GM19468 (cell line): ENCODE data around the gene CYP19A1.

ENCODE experiments used
- ATAC-seq: cut with Tn5 transposase; IDR thresholded peaks from one replicate; pipeline ENCODE4 v1.9.1; 2021; ENCODE audit warnings: mild to moderate bottlenecking, moderate library complexity, moderate number of reproducible peaks; ENCODE audit not compliant: unreplicated experiment; ENCODE audit errors: extremely low read depth

The CYP19A1 gene

DNA sequence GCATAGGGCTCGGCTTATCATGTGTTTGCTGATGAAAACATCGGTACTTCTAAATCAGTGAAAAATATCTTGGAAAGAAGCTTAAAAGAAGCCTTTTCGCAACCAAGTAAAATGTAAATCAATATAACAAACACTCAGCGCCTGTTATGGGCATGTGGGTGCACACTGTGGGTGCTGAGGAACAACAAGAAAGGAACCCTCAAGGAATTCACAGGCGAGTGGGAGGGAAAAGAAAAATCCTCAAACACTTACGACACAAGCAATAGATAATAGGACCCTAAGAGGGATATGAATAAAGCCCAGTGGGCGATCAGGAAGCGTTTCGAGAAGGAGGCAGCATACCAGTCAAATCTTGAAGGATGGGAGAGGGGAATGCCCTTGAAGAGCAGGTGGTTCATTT is 25.0 kb upstream of the CYP19A1 start:
- ATAC-seq = no peak

DNA sequence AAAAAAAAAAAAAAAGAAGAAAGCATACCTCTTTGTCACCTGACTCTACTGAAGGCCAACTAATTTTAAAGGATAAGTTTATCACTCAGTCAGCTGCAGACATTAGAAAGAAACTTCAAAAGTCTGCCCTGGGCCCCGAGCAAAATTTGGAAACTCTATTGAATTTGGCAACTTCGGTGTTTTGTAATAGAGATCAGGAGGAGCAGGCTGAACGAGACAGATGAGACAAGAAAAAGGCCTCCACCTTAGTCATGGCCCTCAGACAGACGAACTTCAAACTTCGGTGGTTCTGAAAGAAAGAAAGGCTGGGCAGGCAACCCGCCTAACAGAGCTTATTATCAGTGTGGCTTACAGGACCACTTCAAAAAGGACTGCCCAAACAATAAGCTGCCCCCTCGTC is 21.6 kb upstream of the CYP19A1 start:
- no peak for ATAC-seq

DNA sequence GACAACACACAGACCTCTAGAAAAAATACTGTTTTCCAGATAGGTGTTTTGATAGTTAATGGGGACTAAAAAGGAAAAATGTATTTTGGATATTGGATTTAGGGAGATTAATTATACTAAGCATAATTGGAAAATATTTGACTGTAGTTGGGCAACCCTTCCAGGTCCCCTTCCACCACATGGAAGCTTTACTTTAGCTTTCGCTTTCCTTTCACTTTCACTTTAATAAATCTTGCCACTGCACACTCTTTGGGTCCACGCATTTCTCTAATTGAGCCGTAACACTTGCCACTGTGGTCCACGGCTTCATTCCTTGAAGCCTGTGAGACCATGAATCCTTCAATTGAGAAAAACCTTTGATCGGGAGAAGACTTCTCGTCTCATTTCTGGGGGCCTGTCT is 18.6 kb upstream of the CYP19A1 start:
- no peak for ATAC-seq

- no peak for ATAC-seq
These were observed 17.8 kb upstream of the CYP19A1 start for GRCh38 chr15:51356147-51356546.

DNA sequence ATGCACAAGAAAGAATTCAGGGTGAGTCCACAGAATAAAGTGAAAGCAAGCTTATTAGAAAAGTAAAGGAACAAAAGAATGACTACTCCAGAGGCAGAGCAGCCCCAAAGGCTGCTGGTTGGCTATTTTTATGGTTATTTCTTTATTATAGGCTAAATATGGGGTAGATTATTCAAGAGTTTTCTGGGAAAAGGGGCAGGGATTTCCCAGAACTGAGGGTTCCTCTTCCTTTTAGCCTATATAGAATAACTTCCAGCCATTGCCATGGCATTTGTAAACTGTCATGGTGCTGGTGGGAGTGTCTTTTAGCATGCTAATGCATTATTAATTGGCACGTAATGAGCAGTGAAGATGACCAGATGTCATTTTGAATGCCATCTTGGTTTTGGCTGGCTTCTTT is 16.7 kb upstream of the CYP19A1 start:
- ATAC-seq = no peak

DNA sequence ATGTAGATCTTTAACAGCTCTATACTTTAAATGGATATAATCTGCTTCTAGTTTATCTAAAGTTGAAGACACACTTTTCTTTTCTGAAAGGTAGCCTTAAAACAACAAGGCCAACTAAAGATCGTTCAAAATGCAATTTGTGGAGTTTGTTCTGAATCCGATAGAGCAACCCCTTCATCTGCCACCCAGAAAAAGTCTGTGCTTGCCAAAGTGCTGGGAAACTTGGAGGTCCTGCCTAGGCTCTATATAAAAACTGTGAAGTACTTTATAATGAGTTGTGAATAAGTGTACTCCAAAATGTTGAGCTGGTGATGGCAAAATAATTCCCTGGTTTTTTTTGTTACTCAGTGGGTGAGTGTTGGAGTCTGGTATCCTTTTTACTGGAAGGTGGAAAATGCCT is 15.6 kb upstream of the CYP19A1 start:
- no peak for ATAC-seq

DNA sequence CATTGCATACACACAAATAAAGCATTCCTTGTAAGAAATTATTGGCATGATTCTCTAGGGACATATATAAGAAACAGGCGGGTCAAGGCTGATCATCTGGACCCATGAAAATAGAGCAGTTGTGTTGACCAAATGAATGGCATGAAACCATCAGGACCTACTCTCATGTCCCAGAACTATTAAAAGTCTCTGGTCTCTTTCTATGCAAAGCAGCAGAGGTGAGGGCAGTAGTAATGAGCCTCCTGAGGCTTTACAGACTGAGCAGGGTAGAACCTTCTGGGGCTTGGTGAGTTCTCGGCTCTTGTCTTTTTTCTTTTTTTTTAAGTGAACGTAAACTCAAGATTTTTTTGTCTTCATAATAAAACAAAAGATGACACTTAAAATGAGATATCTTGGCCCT is 12.3 kb upstream of the CYP19A1 start:
- no peak for ATAC-seq

DNA sequence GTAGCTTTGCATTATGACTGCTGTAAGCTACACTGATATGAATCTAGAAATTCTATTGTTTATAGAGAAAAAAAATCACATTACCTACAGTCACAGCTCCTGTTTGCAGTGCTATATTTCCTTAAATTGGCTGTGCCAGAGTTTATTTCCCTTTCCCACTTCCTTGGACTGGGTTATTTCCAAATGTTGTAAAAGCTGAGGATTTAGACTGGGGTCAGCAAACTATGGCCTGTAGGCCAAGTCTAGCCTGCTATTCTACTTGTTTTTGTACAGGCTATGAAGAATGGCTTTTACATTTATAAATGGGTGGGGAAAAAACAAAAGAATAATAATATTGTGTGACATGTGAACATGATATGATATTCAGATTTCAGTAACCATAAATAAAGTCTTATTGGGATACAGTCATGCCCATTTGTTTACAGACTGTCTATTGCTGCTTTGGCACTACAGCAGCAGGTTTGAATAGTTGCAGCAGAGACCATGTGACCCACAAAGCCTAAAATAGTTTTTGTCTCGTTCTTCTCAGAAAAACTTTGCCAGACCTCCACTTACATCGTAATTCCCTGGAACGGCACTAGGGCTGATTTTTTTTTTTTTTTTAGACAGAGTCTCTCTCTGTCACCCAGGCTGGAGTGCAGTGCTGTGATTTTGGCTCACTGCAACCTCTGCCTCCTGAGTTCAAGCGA is 10.9 kb upstream of the CYP19A1 start:
- ATAC-seq = no peak

- ATAC-seq = peak; percentile 90
These were observed 10.3 kb upstream of the CYP19A1 start for GRCh38 chr15:51348688-51349087.

- ATAC-seq = no peak
These were observed 7.7 kb upstream of the CYP19A1 start for GRCh38 chr15:51346136-51346535.

DNA sequence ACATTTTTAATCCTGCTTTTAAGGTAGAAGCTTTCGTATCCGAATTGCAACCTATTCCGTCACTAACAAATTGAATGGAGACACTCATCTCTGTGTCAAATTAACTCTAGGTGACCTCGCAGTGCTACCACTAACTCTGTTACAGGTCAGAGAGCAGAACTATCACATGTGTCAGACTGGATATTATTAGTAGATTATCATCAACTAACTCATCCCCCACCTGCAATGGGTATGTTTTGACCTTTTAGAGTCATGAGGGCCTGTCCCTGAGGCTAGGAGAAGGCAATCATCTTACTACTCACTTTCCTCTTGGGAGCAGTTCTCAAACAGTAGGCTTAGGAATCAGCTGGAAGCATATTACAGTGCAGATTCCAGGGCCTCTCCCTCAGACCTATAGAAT is 5.1 kb upstream of the CYP19A1 start:
- ATAC-seq = no peak

GRCh38 chr15:51342227-51342999 is 4.0 kb upstream of the CYP19A1 start:
- no peak for ATAC-seq

DNA sequence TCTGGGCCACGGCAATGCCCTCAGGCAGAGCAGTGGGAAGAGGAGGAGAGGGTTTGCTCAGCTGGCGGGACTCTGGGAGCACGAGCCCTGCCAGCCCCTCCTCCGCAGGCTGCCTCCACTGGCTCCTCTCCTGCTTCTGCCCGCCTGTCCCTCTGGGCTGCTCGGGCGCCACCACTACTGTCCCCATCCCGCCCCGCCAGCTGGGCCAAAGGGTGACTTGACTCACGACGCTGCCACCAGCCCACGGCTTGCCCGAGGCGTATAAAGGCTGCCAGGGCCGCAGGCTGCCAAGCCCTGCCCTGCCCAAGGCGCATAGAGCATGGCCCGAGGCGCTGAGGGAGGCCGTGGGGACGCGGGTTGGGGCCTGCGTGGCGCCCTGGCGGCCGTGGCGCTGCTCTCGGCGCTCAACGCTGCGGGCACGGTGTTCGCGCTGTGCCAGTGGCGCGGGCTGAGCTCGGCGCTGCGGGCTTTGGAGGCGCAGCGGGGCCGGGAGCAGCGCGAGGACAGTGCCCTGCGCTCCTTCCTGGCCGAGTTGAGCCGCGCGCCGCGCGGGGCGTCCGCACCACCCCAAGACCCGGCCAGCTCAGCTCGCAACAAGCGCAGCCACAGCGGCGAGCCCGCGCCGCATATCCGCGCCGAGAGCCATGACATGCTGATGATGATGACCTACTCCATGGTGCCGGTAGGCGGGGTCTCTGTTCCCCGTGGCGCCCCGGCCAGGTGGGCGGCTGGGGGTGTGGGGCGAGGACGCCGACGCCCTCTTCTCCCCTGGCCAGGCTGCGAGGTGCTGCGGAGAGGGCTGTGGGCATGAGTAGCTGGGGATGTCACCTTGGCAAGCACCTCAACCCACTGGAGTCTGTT is 3.2 kb upstream of the CYP19A1 start, which contains the start of gene GLDN:
Gene GLDN, plus strand, starts transcription at position 290 of the 861 bp plus-strand sequence. Its CDS starts 30 bp downstream, at position 320.
- no peak for ATAC-seq

- no peak for ATAC-seq
These were observed 2.6 kb downstream of the CYP19A1 start for GRCh38 chr15:51335538-51336410.

GRCh38 chr15:51335087-51335486 is 3.3 kb downstream of the CYP19A1 start:
- ATAC-seq = no peak

DNA sequence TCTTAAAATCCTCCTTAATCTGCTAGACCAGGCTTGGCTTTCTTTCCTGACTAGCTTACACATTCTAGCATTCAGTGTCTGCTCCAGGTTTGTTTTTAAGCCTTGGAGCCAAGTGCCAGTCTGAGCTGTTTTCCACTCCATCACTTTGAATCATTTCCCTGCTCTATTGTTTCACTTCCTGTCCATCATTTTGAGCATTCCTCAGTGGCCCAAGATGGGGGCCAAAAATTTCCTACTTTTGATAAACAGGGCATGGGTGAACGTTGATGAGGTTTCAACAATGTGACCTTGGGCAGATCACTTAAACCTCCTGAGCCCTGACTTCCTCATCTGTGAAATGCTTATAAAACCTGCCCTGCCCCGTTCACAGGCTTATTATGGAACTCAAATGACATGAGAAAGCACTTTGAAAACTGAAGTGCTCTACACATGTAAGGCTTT is 4.4 kb downstream of the CYP19A1 start:
- ATAC-seq = no peak

DNA sequence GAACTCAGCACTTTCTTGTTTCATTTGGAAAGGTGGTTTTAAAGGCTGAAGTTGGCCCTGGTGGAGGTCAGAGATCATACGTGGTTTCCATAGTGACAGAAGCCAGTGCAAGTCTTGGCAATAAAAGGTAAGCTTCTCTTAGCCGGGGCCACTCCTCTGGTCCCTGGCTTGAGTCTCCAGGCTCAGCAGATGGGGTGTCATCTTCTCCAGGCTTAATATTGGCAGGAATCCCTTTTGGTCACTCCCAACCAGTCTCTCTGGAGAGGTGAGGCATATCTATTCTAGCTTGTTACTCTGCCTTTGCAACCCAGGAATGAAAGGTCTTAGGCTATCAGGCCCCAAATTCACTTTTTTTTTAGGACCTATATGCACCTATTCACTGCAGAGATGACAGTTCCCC is 4.8 kb downstream of the CYP19A1 start:
- ATAC-seq = no peak

DNA sequence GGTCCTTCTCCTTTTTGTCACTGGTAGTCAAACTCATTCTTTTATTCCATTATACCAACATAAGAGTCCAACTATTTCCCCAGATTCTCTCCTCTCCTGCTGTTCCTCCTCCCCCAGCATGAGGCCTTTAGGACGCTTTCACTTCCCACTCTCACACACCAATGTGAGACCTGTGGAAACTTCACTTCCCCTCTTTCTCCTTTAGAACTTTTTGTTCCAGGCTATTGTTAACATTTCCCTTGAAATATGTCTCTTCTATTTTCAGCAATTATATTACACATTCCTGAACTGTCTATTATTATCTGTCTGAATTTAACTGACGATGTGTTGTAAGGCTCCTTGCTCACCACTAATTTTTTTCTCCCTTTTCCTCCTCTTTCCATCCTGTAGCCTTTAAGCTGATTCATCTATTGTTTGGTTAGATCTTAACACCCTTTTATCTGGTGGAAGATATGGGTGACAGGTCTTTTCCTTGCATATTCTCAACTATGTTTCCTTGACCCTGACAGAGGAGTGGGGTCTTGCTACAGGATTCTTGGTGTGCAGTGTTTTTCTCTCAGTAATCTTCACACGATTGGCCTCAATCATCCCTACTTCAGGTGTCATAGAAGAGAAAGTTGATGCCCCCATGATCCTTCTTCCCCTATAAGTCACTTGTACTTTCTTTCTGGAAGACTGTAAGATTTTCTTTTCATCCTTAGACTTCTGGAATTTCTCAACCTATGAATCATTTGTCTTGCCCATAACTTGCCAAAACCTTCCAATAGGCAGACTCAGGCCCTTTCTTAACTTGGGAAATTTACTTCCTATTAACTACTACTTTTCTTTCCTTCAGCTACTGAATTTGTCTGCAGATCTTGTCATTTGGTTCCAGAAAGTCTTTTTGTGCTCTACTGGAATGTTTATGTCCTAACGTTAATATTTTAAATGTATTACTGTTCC is 5.9 kb downstream of the CYP19A1 start:
- no peak for ATAC-seq

DNA sequence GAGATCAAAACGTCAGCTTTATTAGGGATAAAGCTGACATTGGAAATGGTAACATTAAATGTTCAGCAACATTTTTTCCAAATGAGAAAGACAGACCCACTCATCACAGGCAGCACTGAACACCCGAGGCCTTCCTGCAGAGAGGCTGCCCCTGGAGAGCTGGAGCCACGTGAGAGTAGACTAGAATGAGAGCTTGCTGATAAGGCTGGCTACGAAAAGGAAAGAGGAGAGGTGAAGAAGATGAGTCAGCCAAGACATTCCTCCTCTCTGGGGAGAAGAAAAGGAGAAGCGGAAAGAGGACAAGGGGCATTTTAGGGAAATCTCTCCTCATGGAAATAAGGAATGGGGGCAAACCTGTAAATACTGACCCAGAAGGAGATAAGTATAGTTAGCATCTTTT is 7.3 kb downstream of the CYP19A1 start:
- no peak for ATAC-seq
